Body of pancreas (tissue), 4 donors: Measurements from ENCODE around the gene NQO2.

Source experiments
- POLR2A ChIP-seq, 3 donors: fragments of 450-650 bp; IDR thresholded peaks; one replicate each; pipeline ENCODE4 v1.6.1; 2016; ENCODE audit warnings: antibody characterized with exemption in 3 of 3, mild to moderate bottlenecking in 2 of 3
- TF ChIP-seq, protein P1 (sequence below), 7 experiments: fragments of 450-650 bp in 4 of 7; fragments of 200-600 bp in 3 of 7; sonication (generic) in 3 of 7; IDR thresholded peaks; one replicate each; pipeline ENCODE4 v1.5.1; 2016 to 2019; ENCODE audit warnings: antibody characterized with exemption in 7 of 7

- TF ChIP-seq, protein P1, sequence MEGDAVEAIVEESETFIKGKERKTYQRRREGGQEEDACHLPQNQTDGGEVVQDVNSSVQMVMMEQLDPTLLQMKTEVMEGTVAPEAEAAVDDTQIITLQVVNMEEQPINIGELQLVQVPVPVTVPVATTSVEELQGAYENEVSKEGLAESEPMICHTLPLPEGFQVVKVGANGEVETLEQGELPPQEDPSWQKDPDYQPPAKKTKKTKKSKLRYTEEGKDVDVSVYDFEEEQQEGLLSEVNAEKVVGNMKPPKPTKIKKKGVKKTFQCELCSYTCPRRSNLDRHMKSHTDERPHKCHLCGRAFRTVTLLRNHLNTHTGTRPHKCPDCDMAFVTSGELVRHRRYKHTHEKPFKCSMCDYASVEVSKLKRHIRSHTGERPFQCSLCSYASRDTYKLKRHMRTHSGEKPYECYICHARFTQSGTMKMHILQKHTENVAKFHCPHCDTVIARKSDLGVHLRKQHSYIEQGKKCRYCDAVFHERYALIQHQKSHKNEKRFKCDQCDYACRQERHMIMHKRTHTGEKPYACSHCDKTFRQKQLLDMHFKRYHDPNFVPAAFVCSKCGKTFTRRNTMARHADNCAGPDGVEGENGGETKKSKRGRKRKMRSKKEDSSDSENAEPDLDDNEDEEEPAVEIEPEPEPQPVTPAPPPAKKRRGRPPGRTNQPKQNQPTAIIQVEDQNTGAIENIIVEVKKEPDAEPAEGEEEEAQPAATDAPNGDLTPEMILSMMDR (IDR thresholded peaks at IDR 0.05) = peak in 6 of 7 experiments; percentile 36 to 71 (median 66)
- no peak for TF ChIP-seq POLR2A (IDR thresholded peaks at IDR 0.05)
These were observed 2.1 kb downstream of the NQO2 start for GRCh38 chr6:3001773-3002293.
